GM12801 (cell line): ENCODE results near the gene KCNQ1OT1.

Experiments
- CTCF ChIP-seq: IDR thresholded peaks from one replicate; pipeline ENCODE4 v1.5.1; 2011; ENCODE audit warnings: control low read depth; ENCODE audit not compliant: insufficient read length; ENCODE audit errors: extremely low read depth

KCNQ1OT1 gene

GRCh38 chr11:2673871-2674471, 25.8 kb downstream of the KCNQ1OT1 start:
- no peak for TF ChIP-seq CTCF

- no peak for TF ChIP-seq CTCF
Observed at GRCh38 chr11:2673250-2673610, 26.6 kb downstream of the KCNQ1OT1 start.

GRCh38 chr11:2672553-2673249, 27.1 kb downstream of the KCNQ1OT1 start:
- no peak for TF ChIP-seq CTCF

- no peak for TF ChIP-seq CTCF
Observed at GRCh38 chr11:2671748-2672147, 28.0 kb downstream of the KCNQ1OT1 start.

GRCh38 chr11:2670541-2671100, 29.2 kb downstream of the KCNQ1OT1 start:
- TF ChIP-seq CTCF, result no peak

- no peak for TF ChIP-seq CTCF
Observed at GRCh38 chr11:2669634-2670469, 29.9 kb downstream of the KCNQ1OT1 start.

- TF ChIP-seq CTCF, result no peak
Observed at GRCh38 chr11:2668876-2669275, 30.9 kb downstream of the KCNQ1OT1 start.
